Measurements from ENCODE around the gene CENPK.

CENPK gene

GRCh38 chr5:65512170-65512937 lies 50.6 kb downstream of the CENPK start:
- in situ Hi-C loops (cut with HindIII; ENCODE audit: low sequenced_read_pairs): no loop called here

GRCh38 chr5:65508978-65509377 lies 54.0 kb downstream of the CENPK start:
- in situ Hi-C loops (cut with HindIII; ENCODE audit: low sequenced_read_pairs): no loop called here

DNA sequence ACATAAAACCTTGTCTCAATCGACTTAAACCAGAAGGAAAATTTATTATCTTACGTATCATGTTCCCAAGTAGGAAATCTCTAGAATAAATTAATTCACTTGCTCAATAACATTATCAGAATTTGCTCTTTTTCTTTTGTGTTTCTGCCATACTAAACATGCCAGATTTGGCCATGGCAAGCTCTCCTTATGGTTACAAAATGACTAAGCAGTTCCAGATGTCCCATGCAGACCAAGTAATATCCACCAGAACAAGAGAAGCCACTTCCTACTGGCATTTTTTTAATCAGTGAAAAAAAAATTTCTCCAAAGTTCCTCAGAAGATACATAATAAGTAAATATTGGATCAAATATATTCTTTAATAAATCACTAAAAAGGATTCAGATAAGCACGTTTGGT lies 56.0 kb downstream of the CENPK start:
- in situ Hi-C loops (cut with HindIII; ENCODE audit: low sequenced_read_pairs): no loop called here

DNA sequence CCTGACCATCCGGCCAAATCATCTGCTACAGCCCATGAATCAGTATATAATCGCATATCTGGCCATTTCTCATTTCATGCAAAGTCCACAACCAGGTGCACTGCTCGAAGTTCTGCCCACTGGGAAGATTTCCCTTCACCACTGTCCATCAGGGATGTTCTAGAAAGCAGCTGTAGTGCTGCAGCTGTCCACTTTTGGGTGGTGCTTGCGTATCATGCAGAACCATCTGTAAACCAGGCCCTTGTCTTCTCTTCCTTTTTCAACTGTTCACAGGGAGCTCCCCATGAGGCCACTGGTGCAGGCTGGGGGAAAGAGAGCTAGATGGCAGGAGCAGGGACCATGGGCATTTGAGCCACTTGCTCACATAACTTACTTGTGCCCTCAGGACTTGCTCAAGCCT lies 73.8 kb downstream of the CENPK start:
- in situ Hi-C loops (cut with HindIII; ENCODE audit: low sequenced_read_pairs): loop anchor here (25.0 kb wide), 2 partner anchors 377 to 527 kb away; no protein-coding TSS in a partner anchor

DNA sequence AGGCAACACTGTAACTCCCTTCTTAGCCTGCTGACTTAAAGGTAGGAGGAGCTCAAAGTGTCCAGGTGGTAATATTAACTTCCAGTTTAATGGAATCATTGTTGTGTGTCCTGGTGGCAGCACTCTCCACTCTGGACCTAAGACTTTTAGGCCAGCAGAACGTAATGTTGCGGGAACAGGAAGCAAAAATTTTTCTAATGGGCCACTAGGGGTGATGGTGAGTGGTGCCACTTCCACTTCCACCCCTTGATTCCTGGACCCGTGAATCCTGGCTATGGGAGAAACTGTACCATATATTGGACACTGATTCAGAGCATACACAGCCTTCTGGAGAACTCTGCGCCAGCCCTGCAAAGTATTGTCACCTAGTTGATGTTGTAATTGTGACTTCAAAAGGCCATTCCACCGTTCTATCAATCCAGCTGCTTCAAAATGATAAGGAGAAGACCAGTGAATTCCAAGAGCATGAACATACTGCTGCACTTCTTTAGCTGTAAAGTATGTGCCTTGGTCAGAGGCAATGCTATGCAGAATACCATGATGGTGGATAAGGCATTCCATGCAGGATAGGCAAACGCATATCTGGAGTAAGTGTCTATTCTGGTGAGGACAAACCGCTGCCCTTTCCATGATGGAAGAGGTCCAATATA lies 74.8 kb downstream of the CENPK start:
- in situ Hi-C loops (cut with HindIII; ENCODE audit: low sequenced_read_pairs): loop anchor here (25.0 kb wide), 2 partner anchors 376 to 526 kb away; no protein-coding TSS in a partner anchor

- in situ Hi-C loops (cut with HindIII; ENCODE audit: low sequenced_read_pairs): loop anchor here (25.0 kb wide), 2 partner anchors 375 to 525 kb away; no protein-coding TSS in a partner anchor
Measured at GRCh38 chr5:65486803-65487202, 76.2 kb downstream of the CENPK start.

DNA sequence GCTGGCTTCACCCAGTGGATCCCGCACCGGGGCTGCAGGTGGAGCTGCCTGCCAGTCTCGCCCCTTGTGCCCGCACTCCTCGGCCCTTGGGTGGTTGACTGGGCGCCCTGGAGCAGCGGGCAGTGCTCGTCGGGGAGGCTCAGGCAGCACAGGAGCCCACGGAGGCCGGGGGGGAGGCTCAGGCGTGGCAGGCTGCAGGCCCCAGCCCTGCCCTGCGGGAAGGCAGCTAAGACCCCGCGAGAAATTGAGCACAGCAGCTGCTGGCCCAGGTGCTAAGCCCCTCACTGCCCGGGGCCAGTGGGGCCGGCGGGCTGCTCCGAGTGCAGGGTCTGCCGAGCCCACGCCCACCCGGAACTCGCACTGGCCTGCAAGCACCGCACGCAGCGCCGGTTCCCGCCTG lies 77.6 kb downstream of the CENPK start:
- in situ Hi-C loops (cut with HindIII; ENCODE audit: low sequenced_read_pairs): loop anchor here (25.0 kb wide), 2 partner anchors 373 to 523 kb away; no protein-coding TSS in a partner anchor

GRCh38 chr5:65483546-65484346 lies 79.2 kb downstream of the CENPK start:
- in situ Hi-C loops (cut with HindIII; ENCODE audit: low sequenced_read_pairs): loop anchor here (5.0 to 25.0 kb wide), 4 partner anchors 94 to 671 kb away; no protein-coding TSS in a partner anchor

GRCh38 chr5:65482736-65483545 lies 80.0 kb downstream of the CENPK start:
- in situ Hi-C loops (cut with HindIII; ENCODE audit: low sequenced_read_pairs): loop anchor here (5.0 to 25.0 kb wide), 4 partner anchors 94 to 671 kb away; no protein-coding TSS in a partner anchor

DNA sequence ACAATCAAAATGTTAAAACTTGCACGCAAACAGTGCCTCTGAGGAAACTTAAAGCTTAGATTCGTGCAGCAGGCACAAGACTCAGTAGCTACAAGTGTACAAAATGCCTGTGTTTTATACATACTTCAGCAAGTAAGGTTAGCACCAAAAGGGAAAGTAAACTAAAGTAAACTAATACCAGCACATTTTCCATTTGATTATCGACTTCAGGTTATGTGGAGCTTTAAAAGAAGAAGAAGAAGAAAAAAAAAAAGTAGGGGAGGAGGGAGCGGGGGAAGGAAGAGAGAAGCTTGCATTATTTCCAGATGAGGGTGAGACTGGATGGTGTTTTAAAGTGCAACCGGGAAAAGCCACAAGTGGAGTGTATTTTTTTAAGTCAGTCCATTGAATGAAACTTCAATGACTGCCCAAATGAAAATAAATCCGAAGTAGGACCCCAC lies 80.7 kb downstream of the CENPK start:
- in situ Hi-C loops (cut with HindIII; ENCODE audit: low sequenced_read_pairs): loop anchor here (5.0 to 25.0 kb wide), 4 partner anchors 95 to 670 kb away; no protein-coding TSS in a partner anchor

DNA sequence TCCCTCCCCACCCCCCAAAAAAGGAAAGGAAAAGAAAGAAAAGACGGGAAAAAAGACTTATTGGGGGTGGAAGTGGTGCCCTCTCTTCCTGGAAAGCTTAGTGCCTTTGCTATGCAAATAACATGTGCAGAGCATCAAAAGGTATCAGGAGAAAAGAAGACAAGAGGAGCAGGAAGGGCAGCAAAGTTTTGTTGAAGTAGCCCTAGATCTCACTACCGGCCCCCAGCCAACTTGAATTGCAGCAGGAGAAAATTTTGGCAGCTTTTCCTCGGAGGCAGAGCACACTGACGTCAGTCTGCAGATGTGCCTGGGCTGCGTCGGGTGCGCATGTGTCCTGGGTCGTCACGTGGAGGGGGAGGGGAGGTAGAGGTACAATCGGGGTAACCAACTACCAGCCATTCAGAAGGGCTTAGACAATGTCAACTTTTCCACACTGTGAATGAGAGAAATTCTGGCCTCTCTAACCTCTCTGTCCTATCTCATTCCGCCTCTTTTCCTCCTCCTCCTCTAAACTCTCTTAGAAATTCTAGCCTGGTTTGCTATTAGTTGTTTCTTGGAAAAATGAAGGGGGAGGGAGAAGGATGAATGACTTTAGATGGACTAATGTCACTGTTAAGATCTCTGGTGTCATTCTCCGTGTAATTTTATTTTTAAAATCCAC lies 81.2 kb downstream of the CENPK start, which contains the start of gene ADAMTS6:
Gene ADAMTS6, minus strand, starts transcription at position 286 of the 661 bp plus-strand sequence. CDS start 8,247 bp downstream, outside the sequence.
- in situ Hi-C loops (cut with HindIII; ENCODE audit: low sequenced_read_pairs): loop anchor here (5.0 to 25.0 kb wide), 4 partner anchors 96 to 669 kb away; no protein-coding TSS in a partner anchor

DNA sequence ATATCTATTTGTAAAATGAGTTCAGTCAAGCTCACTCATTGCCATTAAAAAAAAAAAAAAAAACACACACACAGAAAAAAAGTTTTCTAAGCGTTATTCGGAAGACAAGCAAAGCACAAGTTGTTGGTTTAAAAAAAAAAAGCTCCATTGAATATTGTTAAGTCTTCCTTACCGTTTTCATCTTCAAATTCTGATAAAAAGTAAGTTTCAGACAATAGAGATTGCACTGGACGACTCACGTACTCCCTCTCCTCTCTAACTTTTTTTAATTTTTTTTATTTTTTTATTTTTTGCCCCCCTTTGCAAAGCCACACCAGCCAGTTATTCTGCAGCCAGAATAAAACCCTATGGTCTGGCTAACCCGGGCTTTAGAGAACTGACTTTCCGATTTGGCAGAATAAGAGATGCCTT lies 81.8 kb downstream of the CENPK start:
- in situ Hi-C loops (cut with HindIII; ENCODE audit: low sequenced_read_pairs): loop anchor here (5.0 to 25.0 kb wide), 4 partner anchors 96 to 669 kb away; no protein-coding TSS in a partner anchor

DNA sequence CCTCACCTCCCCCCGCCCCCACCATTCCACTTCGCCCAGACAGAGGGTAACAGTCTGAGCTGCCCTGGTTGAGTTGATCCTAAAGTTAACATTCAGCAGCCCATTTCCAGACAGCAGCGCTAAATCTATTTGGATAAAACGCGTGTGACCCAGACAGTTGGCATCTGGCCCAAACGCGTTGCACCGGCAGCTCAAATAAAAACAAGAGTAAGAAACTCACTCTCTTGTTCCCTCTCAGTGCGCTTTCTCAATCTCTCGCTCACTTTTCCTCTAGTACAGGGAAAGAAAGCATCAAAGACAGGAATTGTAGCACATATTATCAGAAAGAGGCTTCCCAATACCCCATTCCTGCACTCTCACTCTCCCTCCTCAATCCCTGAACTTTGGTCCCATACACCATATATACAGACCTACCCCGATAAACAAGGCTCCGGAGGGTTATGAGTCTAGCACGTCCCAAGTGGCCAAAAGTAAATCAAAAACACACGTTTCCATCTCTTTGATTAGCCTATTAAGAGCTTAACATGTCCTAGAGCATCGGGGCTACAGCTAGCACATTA lies 82.6 kb downstream of the CENPK start:
- in situ Hi-C loops (cut with HindIII; ENCODE audit: low sequenced_read_pairs): loop anchor here (5.0 to 25.0 kb wide), 4 partner anchors 97 to 668 kb away; no protein-coding TSS in a partner anchor

- in situ Hi-C loops (cut with HindIII; ENCODE audit: low sequenced_read_pairs): loop anchor here (25.0 kb wide), 2 partner anchors 367 to 517 kb away; no protein-coding TSS in a partner anchor
Measured at GRCh38 chr5:65479527-65479926, 83.4 kb downstream of the CENPK start.

DNA sequence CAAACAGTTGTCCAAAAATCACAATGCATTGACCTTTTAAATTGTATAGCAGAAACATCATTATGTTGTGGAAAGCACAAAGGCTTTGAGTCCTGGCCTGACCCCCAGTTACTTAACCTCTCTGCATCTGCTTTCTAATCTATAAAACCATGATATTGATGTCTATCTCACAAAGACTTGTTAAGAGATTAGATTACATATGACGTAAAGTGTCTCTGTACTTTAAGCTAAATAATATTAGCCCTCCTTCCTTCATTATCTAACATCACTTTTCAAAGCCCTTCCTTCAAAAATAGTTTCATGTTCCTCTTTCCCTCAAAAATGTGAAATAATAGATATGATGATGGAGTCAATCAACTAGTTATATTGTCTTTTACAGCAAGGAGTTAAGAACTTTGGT lies 84.6 kb downstream of the CENPK start:
- in situ Hi-C loops (cut with HindIII; ENCODE audit: low sequenced_read_pairs): loop anchor here (25.0 kb wide), 2 partner anchors 366 to 516 kb away; no protein-coding TSS in a partner anchor

DNA sequence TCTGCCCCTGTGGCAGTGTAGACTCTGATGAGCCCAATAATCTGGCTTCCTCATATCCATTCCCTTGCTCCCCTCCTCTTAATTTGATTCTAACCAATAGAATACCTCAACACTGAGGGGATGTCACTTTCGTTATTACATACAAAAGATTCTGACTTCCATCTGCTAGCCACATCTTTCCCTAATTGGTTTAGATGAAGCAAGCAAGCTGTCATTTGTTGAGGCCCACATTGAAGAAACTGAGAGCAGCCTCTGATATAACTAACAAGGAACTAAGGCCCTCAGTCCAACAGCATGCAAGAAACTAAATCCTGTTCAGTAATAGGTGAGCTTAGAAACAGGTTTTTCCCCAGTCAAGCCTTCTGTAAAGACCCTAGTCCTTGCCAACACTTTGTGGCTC lies 87.1 kb downstream of the CENPK start:
- in situ Hi-C loops (cut with HindIII; ENCODE audit: low sequenced_read_pairs): loop anchor here (25.0 kb wide), 2 partner anchors 364 to 514 kb away; no protein-coding TSS in a partner anchor

GRCh38 chr5:65475336-65475735 lies 87.6 kb downstream of the CENPK start:
- in situ Hi-C loops (cut with HindIII; ENCODE audit: low sequenced_read_pairs): loop anchor here (25.0 kb wide), 2 partner anchors 363 to 513 kb away; no protein-coding TSS in a partner anchor

GRCh38 chr5:65474130-65474711 lies 88.7 kb downstream of the CENPK start:
- in situ Hi-C loops (cut with HindIII; ENCODE audit: low sequenced_read_pairs): no loop called here
